Ovary (tissue), 3 donors: ENCODE results near the gene RBM7.

Source experiments
- EP300 ChIP-seq: sonication (generic); formaldehyde crosslinking; IDR thresholded peaks from one replicate; pipeline ENCODE4 v1.6.1; 2017; ENCODE audit warnings: antibody characterized with exemption
- POLR2A ChIP-seq: fragments of 450-650 bp; IDR thresholded peaks from one replicate; pipeline ENCODE4 v1.6.1; 2017; ENCODE audit warnings: antibody characterized with exemption, mild to moderate bottlenecking, moderate library complexity
- TF ChIP-seq, protein P1 (sequence below), 3 donors: fragments of 450-650 bp in 2 of 3; fragments of 200-600 bp in 1 of 3; IDR thresholded peaks; one replicate each; pipeline versions ENCODE4 v1.5.1 to v1.8.0; 2016 to 2022; ENCODE audit warnings: antibody characterized with exemption in 3 of 3, mild to moderate bottlenecking in 1 of 3
- donor health status: DM: no; HTN: no; CAD: no.

DNA sequence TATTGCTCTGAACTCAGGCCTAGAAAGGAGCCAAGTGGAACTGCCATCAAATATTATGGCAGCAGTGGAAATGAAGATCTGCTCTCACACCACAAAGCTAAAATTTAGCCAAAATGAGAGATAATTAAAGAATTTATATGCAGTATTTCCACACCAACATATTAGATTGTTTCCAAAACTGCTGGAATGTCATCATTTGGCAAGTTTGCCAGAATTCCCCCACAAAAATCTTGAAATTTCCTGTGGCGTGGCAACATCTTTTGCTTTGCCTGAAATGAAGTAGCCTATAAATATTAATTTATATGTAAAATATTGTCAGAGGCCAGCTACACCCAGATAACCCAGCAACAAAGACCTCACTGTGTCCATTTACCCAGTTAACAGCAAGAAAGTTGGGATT, 13.9 kb upstream of the RBM7 start:
- TF ChIP-seq POLR2A, result no peak
- TF ChIP-seq, protein P1, sequence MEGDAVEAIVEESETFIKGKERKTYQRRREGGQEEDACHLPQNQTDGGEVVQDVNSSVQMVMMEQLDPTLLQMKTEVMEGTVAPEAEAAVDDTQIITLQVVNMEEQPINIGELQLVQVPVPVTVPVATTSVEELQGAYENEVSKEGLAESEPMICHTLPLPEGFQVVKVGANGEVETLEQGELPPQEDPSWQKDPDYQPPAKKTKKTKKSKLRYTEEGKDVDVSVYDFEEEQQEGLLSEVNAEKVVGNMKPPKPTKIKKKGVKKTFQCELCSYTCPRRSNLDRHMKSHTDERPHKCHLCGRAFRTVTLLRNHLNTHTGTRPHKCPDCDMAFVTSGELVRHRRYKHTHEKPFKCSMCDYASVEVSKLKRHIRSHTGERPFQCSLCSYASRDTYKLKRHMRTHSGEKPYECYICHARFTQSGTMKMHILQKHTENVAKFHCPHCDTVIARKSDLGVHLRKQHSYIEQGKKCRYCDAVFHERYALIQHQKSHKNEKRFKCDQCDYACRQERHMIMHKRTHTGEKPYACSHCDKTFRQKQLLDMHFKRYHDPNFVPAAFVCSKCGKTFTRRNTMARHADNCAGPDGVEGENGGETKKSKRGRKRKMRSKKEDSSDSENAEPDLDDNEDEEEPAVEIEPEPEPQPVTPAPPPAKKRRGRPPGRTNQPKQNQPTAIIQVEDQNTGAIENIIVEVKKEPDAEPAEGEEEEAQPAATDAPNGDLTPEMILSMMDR (IDR thresholded peaks at IDR 0.05), result no peak
- no peak for TF ChIP-seq EP300
